A549 (cell line): ENCODE results near the gene POLR3E. TPM values are rescaled to one million over a fixed set of nuclear protein-coding genes. Genes with fewer than 3 reads are reported as not detected.

Experiments used
- ATAC-seq, 2 experiments: fragments of 200-7000 bp in 1 of 2; fragments of >200 bp in 1 of 2; cut with Nextera tagmentation in 1 of 2; cut with Tn5 transposase in 1 of 2; 3 replicates each; pipeline versions ENCODE4 v1.8.0 to v1.9.1; 2018 to 2020; ENCODE audit warnings: mild to moderate bottlenecking in 1 of 2, moderate library complexity in 1 of 2
- CTCF ChIA-PET: fragments of 300-600 bp; sonication (Branson Sonifier 250); formaldehyde crosslinking; extraction: SDS; loops from one replicate; lab custom pipeline; 2021; ENCODE audit warnings: antibody characterized with exemption, inconsistent platforms; lab: Yijun Ruan, JAX
- POLR2A ChIA-PET: fragments of 350-600 bp; formaldehyde crosslinking; extraction: SDS; loops from one replicate; lab custom pipeline; 2021; ENCODE audit warnings: antibody characterized with exemption, inconsistent platforms; lab: Yijun Ruan, JAX
- DNase-seq, 2 experiments: peaks; one replicate each; pipeline versions ENCODE4 v3.0.0 to v3.0.0-alpha.2; 2011 to 2016; ENCODE audit warnings: low read depth in 1 of 2, low spot score in 1 of 2
- FAIRE-seq: peaks from 2 replicates; lab custom pipeline; 2011; peaks lifted over from hg19 to GRCh38; lab: Jason Lieb, UNC
- H3K27ac ChIP-seq, 2 experiments: fragments of >200 bp; sonication (Bioruptor Twin); formaldehyde crosslinking; 3 replicates each; pipeline ENCODE4 v1.5.1; 2016 to 2017
- H3K4me1 ChIP-seq: fragments of >200 bp; sonication (Bioruptor Twin); formaldehyde crosslinking; 3 replicates; pipeline ENCODE4 v1.6.1; 2016
- H3K4me2 ChIP-seq: fragments of >200 bp; sonication (Bioruptor Twin); formaldehyde crosslinking; 3 replicates; pipeline ENCODE4 v1.6.1; 2016
- H3K4me3 ChIP-seq: fragments of >200 bp; sonication (Bioruptor Twin); formaldehyde crosslinking; 3 replicates; pipeline ENCODE4 v1.5.1; 2016
- H3K9me3 ChIP-seq: fragments of >200 bp; sonication (Bioruptor Twin); formaldehyde crosslinking; 3 replicates; pipeline ENCODE4 v1.6.1; 2016
- CBX8 ChIP-seq: fragments of 200-600 bp; sonication (generic); IDR thresholded peaks from 2 replicates; pipeline ENCODE4 v1.6.1; 2016
- CEBPB ChIP-seq, 2 experiments: fragments of >200 bp in 1 of 2; sonication (Bioruptor Twin) in 1 of 2; formaldehyde crosslinking in 1 of 2; IDR thresholded peaks; 2 replicates each; pipeline ENCODE4 v1.6.1; 2012 to 2016
- EHF ChIP-seq: fragments of 250-450 bp; sonication (Bioruptor Pico); IDR thresholded peaks from 2 replicates; pipeline ENCODE4 v1.5.0; 2020; ENCODE audit warnings: mild to moderate bottlenecking
- EHMT2 ChIP-seq: fragments of 200-600 bp; sonication (generic); IDR thresholded peaks from 2 replicates; pipeline ENCODE4 v1.6.1; 2016; ENCODE audit warnings: antibody characterized with exemption, low read depth, mild to moderate bottlenecking, moderate library complexity
- EP300 ChIP-seq, 2 experiments: fragments of >200 bp; sonication (Bioruptor Twin); formaldehyde crosslinking; IDR thresholded peaks; 2 replicates in 1 of 2; 3 replicates in 1 of 2; pipeline ENCODE4 v1.6.1; 2016 to 2017
- ESRRA ChIP-seq: fragments of 150-350 bp; IDR thresholded peaks from 2 replicates; pipeline ENCODE4 v1.6.1; 2014; ENCODE audit warnings: mild to moderate bottlenecking, low read length, borderline replicate concordance
- FOSL2 ChIP-seq, 2 experiments: fragments of 450-650 bp in 1 of 2; fragments of >200 bp in 1 of 2; sonication (Bioruptor Twin) in 1 of 2; formaldehyde crosslinking; IDR thresholded peaks; 2 replicates each; pipeline versions ENCODE4 v1.5.0 to v1.6.1; 2016 to 2020; ENCODE audit warnings: mild to moderate bottlenecking in 1 of 2, moderate library complexity in 1 of 2
- FOXS1 ChIP-seq: fragments of 250-450 bp; sonication (Bioruptor Pico); IDR thresholded peaks from 2 replicates; pipeline ENCODE4 v1.5.0; 2020; ENCODE audit warnings: mild to moderate bottlenecking, moderate library complexity
- GATA3 ChIP-seq: IDR thresholded peaks from 2 replicates; pipeline ENCODE4 v1.6.1; 2012; ENCODE audit warnings: borderline replicate concordance
- HES2 ChIP-seq: fragments of >200 bp; sonication (Bioruptor Twin); formaldehyde crosslinking; IDR thresholded peaks from 2 replicates; pipeline ENCODE4 v1.6.1; 2016
- HOXA7 ChIP-seq: fragments of 250-450 bp; sonication (Bioruptor Pico); IDR thresholded peaks from 2 replicates; pipeline ENCODE4 v1.5.0; 2020; ENCODE audit warnings: mild to moderate bottlenecking, moderate library complexity
- HOXB5 ChIP-seq: fragments of 250-450 bp; sonication (Bioruptor Pico); IDR thresholded peaks from 2 replicates; pipeline ENCODE4 v1.5.0; 2020; ENCODE audit warnings: mild to moderate bottlenecking, moderate library complexity
- KDM1A ChIP-seq: fragments of 200-600 bp; sonication (generic); IDR thresholded peaks from 2 replicates; pipeline ENCODE4 v1.6.1; 2016; ENCODE audit warnings: low read depth, mild to moderate bottlenecking
- KDM5A ChIP-seq: fragments of 200-600 bp; sonication (generic); IDR thresholded peaks from 2 replicates; pipeline ENCODE4 v1.6.1; 2016; ENCODE audit warnings: antibody characterized with exemption, mild to moderate bottlenecking
- MAZ ChIP-seq: fragments of 150-350 bp; IDR thresholded peaks from 2 replicates; pipeline ENCODE4 v1.6.1; 2014; ENCODE audit warnings: antibody characterized with exemption, low read depth, low read length, borderline replicate concordance
- MYC ChIP-seq: IDR thresholded peaks from 2 replicates; pipeline ENCODE4 v1.6.1; 2012; ENCODE audit warnings: mild to moderate bottlenecking, inconsistent platforms, low read length, improper control_type of control experiment, borderline replicate concordance
- NR3C1 ChIP-seq: fragments of >200 bp; sonication (Bioruptor Twin); formaldehyde crosslinking; IDR thresholded peaks from 3 replicates; pipeline ENCODE4 v1.6.1; 2017
- PBX3 ChIP-seq: IDR thresholded peaks from 2 replicates; pipeline ENCODE4 v1.6.1; 2012
- POLR2A ChIP-seq: IDR thresholded peaks from 2 replicates; pipeline ENCODE4 v1.6.1; 2012; ENCODE audit warnings: mild to moderate bottlenecking, low read length
- RAD21 ChIP-seq, 2 experiments: fragments of >200 bp in 1 of 2; sonication (Bioruptor Twin) in 1 of 2; formaldehyde crosslinking in 1 of 2; IDR thresholded peaks in 1 of 2; conservative IDR thresholded peaks in 1 of 2; 2 replicates in 1 of 2; 3 replicates in 1 of 2; pipeline ENCODE4 v1.6.1; 2012 to 2018; ENCODE audit warnings: inconsistent platforms in 1 of 2
- RARB ChIP-seq: fragments of 250-450 bp; sonication (Bioruptor Pico); IDR thresholded peaks from 2 replicates; pipeline ENCODE4 v1.8.0; 2021; ENCODE audit warnings: mild to moderate bottlenecking, moderate library complexity
- REST ChIP-seq: fragments of 200-600 bp; sonication (generic); IDR thresholded peaks from 2 replicates; pipeline ENCODE4 v1.6.1; 2016; ENCODE audit warnings: antibody characterized with exemption, mild to moderate bottlenecking, moderate library complexity
- RFX5 ChIP-seq: fragments of 450-650 bp; IDR thresholded peaks from 2 replicates; pipeline ENCODE4 v1.7.1; 2014; ENCODE audit warnings: antibody characterized with exemption, mild to moderate bottlenecking, moderate library complexity
- USF2 ChIP-seq: fragments of 450-650 bp; IDR thresholded peaks from 2 replicates; pipeline ENCODE4 v1.6.1; 2014; ENCODE audit warnings: antibody characterized with exemption
- ZC3H11A ChIP-seq: fragments of 450-650 bp; IDR thresholded peaks from 2 replicates; pipeline ENCODE4 v1.6.1; 2014; ENCODE audit warnings: antibody characterized with exemption, mild to moderate bottlenecking
- ZFP36 ChIP-seq: fragments of 450-650 bp; IDR thresholded peaks from 2 replicates; pipeline ENCODE4 v1.6.1; 2014; ENCODE audit warnings: borderline replicate concordance; ENCODE audit not compliant: partially characterized antibody
- ZSCAN20 ChIP-seq: fragments of 250-450 bp; sonication (Bioruptor Pico); IDR thresholded peaks from 2 replicates; pipeline ENCODE4 v1.8.0; 2022; ENCODE audit warnings: mild to moderate bottlenecking, moderate library complexity
- WGBS: methylation state at CpG from one replicate; pipeline ENCODE4 v1.1.6; 2017; ENCODE audit errors: missing lambda C conversion rate; 5-methylcytosine and 5-hydroxymethylcytosine counted together
- polyA plus RNA-seq, 4 experiments: library from polyadenylated mRNA; depleted of rRNA in 3 of 4; stranded (reverse); fragments of >200 nt; fragmentation: RNase III in 1 of 4; extraction: RNeasy Plus Mini Kit Qiagen cat#74134 plus additional on column Dnase treatment in 1 of 4; gene quantifications; 2 replicates in 3 of 4; 3 replicates in 1 of 4; pipeline ENCODE4 v1.2.3, GENCODE V29; 2011 to 2017

Gene POLR3E
- polyA plus RNA-seq, 2 of the 4 experiments (the other 2 are of a cell fraction): 54.6 to 77.9 TPM

DNA sequence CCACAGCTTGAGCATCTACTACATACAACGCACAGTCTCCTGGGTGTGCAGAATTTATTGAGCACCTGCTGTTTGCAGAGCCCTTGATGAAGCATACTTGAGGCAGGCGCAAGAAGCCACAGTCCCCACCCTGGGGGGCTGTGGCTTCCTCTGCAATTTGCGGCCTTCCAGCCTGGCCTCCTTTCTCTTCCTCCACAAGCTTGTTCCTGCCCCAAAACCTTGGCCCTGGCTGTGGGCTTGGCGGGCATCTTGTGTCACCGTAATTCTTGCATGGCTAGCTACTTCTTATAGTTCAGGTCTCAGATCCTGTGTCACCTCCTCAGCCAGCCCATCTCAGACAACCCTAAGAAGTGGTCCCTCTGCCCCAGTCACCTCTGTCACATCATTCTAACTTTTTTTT lies 43.9 kb upstream of the POLR3E start:
- H3K4me1 ChIP-seq: no peaks in the 10 kb centered on the region
- FAIRE-seq (no peak), ATAC-seq (no peak)
- no peak overlapping the region for H3K27ac ChIP-seq
- no peak overlapping the region for H3K4me3 ChIP-seq
- ChIA-PET POLR2A (no interaction called here), CTCF (interaction anchor here (1.0 to 2.4 kb wide), 3 partner anchors 12 to 48 kb away, joined by 3 to 7 read pairs (median 4); no protein-coding TSS in a partner anchor)
- WGBS: 95% methylated on average over 5 of the region's 5 CpGs
- H3K4me2 ChIP-seq: no peak overlapping the region
- peaks cover 11% of the 10 kb centered on the region for H3K9me3 ChIP-seq
- no peak for TF ChIP-seq ZFP36
- TF ChIP-seq KDM1A: no peak
- TF ChIP-seq FOXS1: no peak
- TF ChIP-seq RARB (CRISPR knock-in tag): no peak
- TF ChIP-seq CBX8: no peak
- no peak for TF ChIP-seq HOXB5
- TF ChIP-seq MAZ: no peak
- no peak for TF ChIP-seq RFX5
- no peak for TF ChIP-seq HES2
- TF ChIP-seq PBX3: no peak
- TF ChIP-seq NR3C1: no peak
- no peak for TF ChIP-seq FOSL2 (IDR thresholded peaks at IDR 0.05)
- TF ChIP-seq FOSL2 (CRISPR knock-in tag; IDR thresholded peaks at IDR 0.05): no peak
- TF ChIP-seq KDM5A: no peak
- no peak for TF ChIP-seq HOXA7 (CRISPR knock-in tag)
- TF ChIP-seq EP300 (IDR thresholded peaks at IDR 0.05): no peak
- TF ChIP-seq CEBPB (IDR thresholded peaks at IDR 0.05): no peak
- TF ChIP-seq, all 56 proteins: peak for 0
- DNase-seq: no peak

DNA sequence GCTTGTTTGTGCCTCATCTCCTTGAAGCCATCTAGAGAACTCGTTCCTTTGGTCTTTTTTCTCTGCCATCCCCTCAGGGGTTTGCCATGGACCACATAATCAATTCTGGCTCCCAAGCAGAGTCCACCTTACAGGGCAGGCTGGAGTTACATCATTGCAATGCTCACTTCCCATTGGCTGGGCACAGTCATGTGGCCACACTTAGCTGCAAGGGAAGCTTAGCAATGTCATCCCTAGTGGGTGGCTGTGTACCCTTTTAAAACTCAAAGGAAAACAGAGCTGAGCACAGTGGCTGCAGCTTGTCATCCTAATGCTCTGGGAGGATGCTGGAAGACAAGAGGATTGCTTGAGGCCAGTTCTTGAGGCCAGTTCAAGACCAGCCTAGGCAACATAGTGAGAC lies 41.9 kb upstream of the POLR3E start:
- H3K4me2 ChIP-seq: no peak overlapping the region
- peak in 1 of 2 experiments; percentile 42 for DNase-seq
- TF ChIP-seq KDM5A (no peak), EHMT2 (no peak), USF2 (peak; percentile 71)
- peaks cover 16% of the 10 kb centered on the region for H3K9me3 ChIP-seq
- ChIA-PET POLR2A (no interaction called here), CTCF (interaction anchor here (1.5 to 1.6 kb wide), 2 partner anchors 45 to 67 kb away, joined by 4 read pairs; no protein-coding TSS in a partner anchor)
- no peak for FAIRE-seq
- no peak for ATAC-seq
- no peak overlapping the region for H3K27ac ChIP-seq
- WGBS: 96% methylated on average over 1 of the region's 1 CpG
- H3K4me1 ChIP-seq: no peaks in the 10 kb centered on the region
- H3K4me3 ChIP-seq: no peak overlapping the region

DNA sequence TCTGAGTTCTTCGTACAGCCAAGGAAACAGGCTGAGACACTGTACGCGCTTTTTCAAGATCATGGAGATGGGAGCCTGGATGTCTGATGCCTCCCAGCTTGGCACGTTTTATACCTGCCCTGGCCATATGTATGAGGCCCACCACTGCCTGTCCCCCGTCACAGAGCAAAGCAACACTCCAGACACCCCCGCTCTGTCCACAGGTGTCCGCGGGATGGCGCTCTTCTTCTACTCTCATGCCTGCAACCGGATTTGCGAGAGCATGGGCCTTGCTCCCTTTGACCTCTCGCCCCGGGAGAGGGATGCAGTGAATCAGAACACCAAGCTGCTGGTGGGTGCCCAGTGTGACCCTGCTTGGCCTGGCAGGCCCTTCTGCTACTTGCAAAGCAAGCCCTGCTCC lies 39.8 kb upstream of the POLR3E start:
- Histone ChIP-seq H3K4me3 (no peak overlapping the region), H3K9me3 (peaks cover 18% of the 10 kb centered on the region), H3K4me1 (no peaks in the 10 kb centered on the region), H3K27ac (no peak overlapping the region), H3K4me2 (no peak overlapping the region)
- ChIA-PET POLR2A (no interaction called here), CTCF (interaction anchor here (0.8 to 1.3 kb wide), 3 partner anchors 8 to 51 kb away, joined by 3 to 5 read pairs (median 3); partner anchors contain the start of gene EEF2K)
- TF ChIP-seq GATA3: no peak
- TF ChIP-seq REST: no peak
- TF ChIP-seq EHF (CRISPR knock-in tag): no peak
- no peak for TF ChIP-seq HOXB5
- TF ChIP-seq POLR2A: no peak
- no peak for TF ChIP-seq MYC
- no peak for TF ChIP-seq ZC3H11A
- no peak for TF ChIP-seq ZSCAN20 (CRISPR knock-in tag)
- no peak for TF ChIP-seq ESRRA
- no peak for TF ChIP-seq RAD21 (conservative IDR thresholded peaks at IDR 0.05 in 1 of 2, IDR thresholded peaks at IDR 0.05 in 1 of 2)
- DNase-seq: no peak
- FAIRE-seq: no peak
- WGBS: 98% methylated on average over 13 of the region's 13 CpGs
- ATAC-seq: no peak
